GM18502 (cell line): ENCODE results near the gene MAP3K12.
"Not testable (repeated sequence)": the region's sequence is repeated elsewhere in the genome, so short reads cannot be mapped to it uniquely, and the experiment has no call there.

ENCODE experiments used
- ATAC-seq: cut with Tn5 transposase; IDR thresholded peaks from one replicate; pipeline ENCODE4 v1.9.1; 2021; ENCODE audit warnings: mild to moderate bottlenecking; ENCODE audit not compliant: unreplicated experiment, poor library complexity

MAP3K12 gene, protein sequence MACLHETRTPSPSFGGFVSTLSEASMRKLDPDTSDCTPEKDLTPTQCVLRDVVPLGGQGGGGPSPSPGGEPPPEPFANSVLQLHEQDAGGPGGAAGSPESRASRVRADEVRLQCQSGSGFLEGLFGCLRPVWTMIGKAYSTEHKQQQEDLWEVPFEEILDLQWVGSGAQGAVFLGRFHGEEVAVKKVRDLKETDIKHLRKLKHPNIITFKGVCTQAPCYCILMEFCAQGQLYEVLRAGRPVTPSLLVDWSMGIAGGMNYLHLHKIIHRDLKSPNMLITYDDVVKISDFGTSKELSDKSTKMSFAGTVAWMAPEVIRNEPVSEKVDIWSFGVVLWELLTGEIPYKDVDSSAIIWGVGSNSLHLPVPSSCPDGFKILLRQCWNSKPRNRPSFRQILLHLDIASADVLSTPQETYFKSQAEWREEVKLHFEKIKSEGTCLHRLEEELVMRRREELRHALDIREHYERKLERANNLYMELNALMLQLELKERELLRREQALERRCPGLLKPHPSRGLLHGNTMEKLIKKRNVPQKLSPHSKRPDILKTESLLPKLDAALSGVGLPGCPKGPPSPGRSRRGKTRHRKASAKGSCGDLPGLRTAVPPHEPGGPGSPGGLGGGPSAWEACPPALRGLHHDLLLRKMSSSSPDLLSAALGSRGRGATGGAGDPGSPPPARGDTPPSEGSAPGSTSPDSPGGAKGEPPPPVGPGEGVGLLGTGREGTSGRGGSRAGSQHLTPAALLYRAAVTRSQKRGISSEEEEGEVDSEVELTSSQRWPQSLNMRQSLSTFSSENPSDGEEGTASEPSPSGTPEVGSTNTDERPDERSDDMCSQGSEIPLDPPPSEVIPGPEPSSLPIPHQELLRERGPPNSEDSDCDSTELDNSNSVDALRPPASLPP

DNA sequence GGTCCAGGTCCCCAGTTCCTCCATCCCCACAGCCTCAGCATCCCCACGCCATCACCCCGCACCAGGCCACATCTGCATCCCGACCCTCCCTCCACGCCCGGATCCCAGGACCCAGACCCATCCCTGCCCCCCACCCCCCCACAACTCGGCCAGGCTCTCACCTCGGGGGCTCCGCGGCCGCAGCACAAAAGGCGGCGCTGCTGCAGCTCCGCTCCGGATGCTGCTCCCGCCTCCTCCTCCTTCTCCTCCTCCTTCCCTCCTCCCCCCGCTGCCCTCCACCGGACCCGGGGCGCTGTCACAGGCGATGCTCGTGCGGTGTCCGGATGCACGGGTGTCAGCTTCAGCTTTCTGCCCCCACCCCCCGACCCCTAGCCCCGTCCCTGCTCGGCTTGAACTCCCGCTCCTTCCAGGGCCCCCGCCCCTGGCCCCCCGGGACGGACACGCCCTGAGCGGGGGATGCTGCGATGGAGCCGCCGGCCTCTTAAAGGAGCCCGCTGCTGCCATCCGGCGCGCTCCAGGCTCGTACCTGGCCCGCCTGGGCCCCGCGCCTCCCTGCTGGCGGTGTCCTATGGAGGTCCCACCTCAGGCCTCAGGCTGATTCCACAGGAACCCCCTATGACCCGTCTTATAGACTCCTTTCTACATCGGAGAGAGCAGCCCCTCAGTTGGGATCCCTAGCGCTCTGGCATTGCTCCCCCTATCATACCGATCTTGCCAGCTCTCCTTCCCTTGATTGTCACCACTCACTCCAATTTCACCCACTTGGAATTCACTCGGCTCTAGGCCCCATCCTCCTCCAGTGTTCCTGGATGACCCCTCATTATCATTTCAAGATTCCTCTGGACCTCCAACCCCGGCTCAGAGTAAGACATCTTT is at the start of gene MAP3K12:
MAP3K12 (minus strand) TSS at position 193 of the 876 bp plus-strand sequence. CDS start 12,067 bp downstream, outside the sequence.
- ATAC-seq = no peak

DNA sequence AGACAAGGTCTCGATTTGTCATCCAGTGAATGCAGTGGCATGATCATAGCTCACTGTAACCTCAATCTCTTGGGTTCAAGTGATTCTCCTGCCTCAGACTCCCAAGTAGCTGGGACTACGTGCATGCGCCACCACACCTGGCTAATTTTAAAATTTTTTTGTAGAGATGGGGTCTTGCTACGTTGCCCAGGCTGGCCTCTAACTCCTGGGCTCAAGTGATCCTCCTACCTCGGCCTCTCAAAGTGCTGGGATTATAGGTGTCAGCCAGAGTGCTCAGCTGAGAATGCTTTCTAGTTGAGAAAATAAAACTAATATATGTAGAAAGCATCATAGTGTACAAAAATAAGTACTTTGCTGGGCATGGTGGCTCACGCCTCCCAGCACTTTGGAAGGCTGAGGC is 49.1 kb upstream of the MAP3K12 start:
- ATAC-seq = not testable (repeated sequence)

DNA sequence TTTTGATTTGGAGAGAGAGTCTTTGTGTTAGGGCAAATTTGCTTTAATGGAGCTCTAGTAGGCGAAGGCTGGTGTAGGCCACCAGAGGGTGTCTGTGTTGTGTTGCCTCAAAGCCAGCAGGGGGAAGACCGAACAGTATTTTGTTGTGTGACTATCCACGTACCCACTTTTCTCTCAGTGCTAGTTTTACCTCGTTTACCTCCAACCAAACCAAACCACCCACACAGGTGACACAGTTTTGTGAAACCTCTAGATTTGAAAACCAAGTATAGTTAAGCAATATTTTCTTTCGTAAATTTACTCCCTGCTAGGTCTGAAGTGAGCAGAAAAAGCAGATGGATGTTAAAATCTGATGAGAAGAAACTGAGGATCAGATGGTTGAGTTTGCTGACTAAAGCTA is 44.3 kb upstream of the MAP3K12 start:
- ATAC-seq = peak; percentile 77

DNA sequence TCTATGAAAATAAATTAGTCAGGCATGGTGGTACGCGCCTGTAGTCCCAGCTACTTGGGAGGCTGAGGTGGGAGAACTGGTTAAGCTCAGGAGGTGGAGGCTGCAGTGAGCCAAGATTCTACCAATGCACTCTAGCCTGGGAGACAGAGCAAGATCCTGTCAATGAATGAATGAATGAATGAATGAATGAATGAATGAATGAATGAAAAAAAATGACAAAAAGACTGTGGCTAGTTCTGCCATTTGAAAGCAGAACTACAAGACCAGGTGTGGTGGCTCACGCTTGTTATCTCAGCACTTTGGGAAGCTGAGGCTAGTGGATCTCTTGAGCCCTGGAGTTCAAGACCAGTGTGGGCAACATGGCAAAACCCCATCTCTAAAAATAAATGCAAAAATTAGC is 40.3 kb upstream of the MAP3K12 start:
- ATAC-seq = no peak

DNA sequence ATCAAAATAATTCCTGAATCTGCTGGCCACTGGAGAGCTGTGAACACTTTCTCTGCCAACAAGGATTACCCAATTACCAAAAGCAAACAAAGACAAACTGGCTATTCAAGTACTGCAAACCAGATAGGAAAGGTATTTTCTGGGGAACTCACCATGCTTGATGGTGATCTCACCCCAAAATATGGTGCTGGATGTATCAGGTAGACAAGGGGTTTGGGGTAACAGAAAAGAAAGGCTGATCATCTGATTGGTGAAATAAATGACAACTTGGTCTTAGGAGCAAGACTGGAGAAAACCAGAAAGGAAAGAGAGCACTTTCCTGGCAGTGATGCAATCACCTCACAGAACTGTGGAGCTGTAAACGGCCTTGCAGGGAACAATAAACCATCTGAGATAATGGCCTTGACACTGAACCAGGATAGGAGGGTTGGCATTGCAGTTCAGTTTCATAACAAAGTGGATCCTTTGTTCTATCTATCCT is 39.0 kb upstream of the MAP3K12 start:
- no peak for ATAC-seq

DNA sequence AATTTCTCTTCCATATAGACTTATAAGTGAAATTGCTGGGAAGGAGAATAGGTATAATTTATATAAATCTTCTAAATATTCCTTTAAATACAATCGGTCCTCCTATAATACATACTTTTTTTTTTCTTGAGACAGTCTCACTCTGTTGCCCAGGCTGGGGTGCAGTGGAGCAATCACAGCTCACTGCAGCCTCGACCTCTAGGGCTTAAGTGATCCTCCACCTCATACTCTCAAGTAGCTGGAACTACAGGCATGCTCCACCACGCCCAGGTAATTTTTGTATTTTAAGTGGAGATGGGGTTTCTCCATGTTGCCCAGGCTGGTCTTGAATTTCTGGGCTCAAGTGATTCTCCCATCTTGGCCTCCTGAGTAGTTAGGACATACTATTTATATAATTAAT is 37.7 kb upstream of the MAP3K12 start:
- ATAC-seq = no peak

DNA sequence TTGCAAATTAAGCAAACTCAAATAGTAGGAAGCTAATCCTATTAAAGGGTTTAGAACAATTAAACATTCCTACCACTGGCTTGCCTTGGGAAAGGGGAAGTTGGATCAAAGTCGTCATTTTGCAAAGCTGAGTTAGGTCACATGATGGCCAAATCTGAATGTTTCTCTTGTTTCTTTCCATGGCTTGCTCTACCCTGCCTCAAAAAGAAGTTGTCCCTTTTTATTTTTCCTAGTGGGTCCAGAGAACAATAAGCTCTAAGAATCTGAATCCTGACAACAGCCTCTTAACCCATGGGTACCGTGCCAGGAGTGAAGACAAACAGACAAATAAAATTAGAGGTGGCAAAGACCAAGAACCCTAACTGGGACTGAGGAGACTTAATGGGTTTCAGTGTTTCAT is 34.2 kb upstream of the MAP3K12 start:
- ATAC-seq = no peak

DNA sequence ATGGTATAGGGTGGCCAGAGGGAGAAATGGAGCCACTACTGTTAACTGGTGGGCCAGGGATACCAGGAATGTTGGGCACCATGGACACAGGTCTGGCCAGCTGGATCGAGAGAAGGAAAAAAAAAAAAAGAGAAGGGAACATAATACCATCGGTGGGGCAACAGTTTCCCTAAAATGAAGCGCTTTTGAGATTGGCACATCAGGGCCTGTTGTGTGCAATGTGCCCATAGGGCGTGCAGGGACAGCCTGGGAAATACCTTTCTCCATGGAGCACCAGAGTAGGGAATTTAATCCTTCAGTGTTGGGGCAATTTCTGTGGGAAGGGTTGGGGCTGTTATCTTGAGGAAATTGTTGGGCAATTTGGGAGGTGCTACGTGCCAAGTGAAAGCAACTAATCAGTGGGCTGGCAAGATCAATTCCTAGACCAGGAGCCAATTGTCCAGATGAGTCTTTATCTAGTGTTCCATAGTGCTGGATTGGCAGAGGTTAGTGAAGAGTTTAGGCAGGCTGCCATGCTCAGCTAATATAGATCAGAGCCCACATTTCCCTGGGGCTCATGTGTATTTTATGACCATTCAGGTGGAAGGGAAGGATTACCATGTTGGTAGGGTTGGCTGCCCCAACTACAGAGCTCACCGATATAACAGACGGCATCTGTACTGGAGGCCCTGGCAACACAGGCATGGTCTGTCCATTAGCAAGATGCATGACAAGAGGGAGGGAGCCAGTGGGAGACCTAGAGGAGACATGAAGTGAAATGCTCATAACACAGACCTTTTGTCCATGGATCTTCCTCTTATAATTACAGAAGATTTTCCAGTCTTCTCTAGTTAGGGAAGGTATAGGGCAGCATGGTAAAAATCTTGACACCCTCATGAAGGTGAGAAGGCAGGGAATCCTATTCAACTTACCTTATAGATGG is 33.5 kb upstream of the MAP3K12 start:
- no peak for ATAC-seq

DNA sequence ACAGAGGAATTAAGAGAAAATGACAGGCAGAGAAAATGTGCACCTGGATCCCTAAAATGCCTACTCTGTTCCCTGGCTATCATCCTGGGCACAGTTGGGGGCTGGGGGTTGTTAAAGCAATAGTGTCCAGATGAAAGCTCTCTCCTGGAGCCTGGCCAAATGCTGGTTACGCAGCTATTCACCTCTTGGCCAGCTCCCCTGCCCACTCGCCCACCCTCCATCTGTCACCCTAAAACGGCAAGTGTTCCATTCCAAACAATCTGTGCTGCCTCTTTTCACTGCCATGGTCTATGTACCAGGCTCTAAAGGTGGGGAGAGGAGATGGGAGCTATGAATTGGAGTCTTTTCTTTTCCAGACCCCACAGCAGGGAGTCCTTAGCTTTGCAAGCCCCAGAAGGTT is 32.8 kb upstream of the MAP3K12 start:
- no peak for ATAC-seq

DNA sequence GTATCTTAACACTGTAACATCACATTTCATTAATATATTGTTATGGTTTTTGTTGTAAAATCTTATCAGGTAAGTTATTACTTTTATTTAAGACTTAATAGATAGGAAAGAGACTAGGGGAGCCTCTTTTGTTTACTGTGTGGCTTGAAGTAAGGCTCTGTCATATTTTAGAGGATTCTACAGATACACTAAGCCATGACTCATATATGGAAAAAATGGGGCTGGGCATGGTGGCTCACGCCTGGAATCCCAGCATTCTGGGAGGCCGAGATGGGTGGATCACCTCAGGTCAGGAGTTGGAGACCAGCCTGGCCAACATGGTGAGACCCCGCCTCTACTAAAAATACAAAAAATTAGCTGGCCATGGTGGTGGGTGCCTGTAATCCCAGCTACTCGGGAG is 31.7 kb upstream of the MAP3K12 start:
- no peak for ATAC-seq

DNA sequence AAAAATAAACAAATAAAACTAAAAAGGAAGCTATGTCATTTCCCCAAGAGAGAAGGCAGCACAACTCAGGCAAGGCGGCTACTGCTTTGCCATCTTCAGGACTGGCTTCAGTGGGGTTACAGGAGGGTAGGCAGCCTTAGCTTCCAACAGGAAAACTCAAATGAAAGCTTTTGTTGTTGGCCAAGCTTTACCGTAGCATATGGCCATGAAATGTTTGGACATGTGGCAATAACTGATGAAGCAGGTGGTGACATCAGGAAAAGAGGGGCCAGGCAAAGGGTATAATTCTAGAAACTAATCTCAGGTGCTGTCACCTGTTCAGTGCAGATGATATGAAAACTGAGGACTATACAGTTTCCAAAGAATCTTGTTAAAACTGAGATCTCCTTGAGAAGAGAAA is 30.8 kb upstream of the MAP3K12 start:
- no peak for ATAC-seq

DNA sequence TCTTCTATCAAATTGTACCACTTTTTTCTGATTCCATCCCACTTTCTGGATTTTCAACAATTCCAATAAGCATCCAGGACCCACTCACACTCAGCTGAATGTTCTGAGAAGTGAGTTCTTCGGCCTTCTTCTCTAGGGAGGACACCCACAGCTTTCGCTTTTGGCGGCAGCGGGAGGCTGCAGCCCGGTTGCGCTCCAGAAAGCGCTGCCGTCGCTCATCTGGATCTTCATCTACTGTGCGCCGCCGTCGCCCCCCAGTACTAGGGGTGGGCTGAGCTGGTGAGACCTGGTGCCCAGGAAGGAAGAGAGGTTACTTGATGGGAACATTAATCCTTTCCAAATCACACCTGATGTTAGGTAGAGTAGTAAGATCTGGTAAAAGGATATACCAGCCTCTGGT is 25.2 kb upstream of the MAP3K12 start:
- ATAC-seq = no peak

DNA sequence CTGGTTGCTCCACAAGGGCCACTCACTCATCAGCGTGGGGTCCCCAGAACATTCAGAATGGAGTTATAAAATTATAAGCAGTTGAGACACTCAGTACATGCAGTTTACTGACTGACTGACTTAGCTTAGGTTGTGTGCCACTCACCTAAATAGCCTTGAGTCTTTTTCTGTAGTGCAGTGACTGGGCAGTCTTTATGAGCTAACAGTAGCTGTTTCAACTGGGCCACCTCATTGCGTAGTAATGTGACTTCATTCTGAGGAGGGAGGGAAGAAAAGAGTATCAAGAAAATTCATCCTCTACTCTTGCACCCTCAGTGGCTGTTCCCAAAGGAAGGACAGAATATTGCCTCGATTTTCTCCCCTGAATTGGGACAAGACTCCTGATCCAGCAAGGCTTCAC is 23.9 kb upstream of the MAP3K12 start:
- ATAC-seq = no peak

DNA sequence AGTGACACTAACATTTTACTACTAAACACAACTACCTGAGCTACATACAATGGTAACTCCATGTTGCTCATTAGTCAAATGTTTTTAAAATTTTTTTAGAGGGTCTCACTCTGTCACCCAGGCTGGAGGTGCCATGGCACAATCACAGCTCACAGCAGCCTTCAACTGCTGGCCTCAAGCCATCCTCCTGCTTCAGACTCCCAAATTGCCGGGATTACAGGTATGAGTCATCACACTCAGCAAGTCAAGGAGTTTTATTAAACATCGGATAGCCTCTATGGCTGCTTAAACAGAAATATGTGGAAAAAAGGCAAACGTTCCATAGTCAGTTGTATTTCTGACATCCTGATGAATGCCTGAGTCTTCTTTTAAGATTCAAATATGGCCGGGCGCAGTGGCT is 19.1 kb upstream of the MAP3K12 start:
- no peak for ATAC-seq

DNA sequence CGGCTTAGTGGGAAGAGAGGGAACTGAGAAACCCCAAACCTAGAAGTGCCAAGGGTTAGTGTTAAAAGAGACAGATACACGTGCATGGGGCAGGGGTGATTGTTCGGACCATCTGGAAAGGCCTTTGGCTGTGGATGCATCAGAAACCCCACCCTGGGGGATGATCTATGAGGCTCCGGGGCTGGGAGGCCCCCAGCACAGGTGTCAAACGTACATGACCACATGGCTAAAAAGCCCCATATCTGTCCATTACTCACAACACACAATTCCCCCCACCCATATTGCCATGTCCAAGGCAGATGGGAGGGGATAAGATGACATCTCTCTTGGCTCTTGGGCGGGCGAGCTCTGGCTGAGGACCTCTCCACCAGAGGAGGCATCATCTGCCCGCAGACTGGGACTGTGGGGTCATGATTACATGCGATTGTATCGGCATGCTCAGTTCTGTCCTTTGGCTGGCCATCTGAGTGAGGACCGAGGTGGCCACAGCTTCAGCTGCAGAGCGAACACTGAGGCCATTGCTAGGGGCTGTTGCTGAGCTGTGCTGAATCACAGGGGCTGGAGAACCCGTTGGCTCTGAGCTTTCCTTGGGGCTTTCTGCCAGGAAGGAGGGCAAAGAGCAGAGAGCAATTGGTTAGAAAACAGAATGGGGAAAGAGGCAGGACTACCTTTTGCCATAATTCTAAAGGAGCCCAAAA is 17.6 kb upstream of the MAP3K12 start:
- no peak for ATAC-seq

DNA sequence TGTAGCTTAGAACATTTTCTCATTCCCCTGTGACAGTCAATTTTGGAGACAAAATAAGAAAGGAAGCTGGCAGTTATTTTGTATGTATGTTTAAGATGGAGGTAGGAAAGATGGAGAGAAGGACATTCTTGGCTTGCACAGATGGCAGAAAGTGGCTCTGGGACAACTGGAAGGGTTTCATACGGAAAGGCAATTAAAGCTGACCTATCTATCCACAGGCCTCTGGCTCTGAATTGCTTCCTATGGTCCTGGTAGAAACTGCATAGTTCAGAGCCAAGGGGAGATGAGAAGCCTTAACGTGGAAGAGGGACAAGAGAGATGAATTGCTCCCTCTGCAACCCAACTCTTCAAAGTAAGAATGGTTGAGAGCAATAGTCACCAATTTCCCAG is 16.0 kb upstream of the MAP3K12 start:
- no peak for ATAC-seq

DNA sequence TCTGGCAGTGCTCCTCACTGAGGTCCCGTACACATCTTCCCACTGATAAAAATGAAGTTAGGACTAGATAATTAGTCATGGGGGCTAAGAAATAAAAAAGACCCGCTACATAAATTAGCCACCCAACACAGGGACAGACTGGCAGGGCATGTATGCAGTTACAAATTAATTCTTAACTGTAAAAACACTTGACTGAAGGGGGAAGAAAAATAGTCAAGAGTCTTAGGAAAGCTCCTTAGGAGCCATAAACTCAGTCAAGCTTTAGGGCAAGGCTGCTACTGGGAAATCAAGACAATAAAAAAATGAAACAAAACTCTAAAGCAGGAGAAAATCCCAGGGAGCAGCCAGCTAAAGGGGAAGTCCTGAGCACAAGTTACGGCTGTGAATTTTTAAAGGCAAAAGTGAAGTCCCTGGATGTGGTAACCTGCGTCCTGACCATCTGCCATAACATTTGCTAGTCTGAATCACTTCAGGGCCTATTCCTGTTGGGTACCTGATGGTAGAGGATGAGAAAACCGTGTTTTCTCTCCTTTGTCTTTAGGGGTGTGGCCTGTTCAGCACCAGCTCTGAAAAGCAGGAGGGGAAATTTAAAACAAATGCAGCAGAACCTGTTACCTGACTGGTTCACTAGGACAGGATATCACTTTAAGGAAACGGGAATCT is 15.5 kb upstream of the MAP3K12 start:
- ATAC-seq = no peak

DNA sequence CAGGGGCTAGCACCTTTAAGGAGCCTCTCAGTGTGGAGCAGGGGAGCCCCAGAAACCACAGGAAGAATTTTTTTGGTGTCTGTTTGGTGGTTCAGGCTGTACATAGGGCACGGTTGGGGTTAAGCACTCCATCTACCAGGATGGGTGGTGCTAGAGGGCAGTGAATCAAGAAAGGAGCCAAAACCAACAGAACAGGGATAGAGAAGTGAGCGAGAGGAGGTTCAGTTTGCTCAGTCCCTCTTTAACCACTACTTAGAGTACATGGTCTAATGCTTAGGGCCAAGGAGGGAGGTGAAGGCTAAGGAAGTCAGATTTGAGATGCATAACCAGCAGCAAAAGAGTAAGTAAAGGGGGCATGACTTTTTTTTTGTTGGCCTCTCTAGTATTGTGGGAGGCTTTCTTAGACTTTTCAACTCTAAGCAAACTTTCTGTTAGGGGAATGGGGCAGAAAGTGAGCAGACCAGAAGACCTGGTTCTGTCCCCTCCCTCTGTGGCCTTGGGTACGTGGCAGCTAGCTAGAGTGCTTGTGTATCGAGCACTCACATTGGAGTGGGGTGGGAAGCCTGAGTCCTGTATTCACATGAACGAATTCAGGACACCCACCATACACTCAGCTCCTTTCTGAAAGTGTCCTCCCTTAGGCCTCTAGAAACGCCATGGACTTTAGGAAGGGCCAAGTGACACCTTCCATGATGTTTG is 14.6 kb upstream of the MAP3K12 start:
- no peak for ATAC-seq
